GM12801 (cell line): Measurements from ENCODE around the gene STK26.

Experiments used
- CTCF ChIP-seq: IDR thresholded peaks from one replicate; pipeline ENCODE4 v1.5.1; 2011; ENCODE audit warnings: control low read depth; ENCODE audit not compliant: insufficient read length; ENCODE audit errors: extremely low read depth

STK26 gene

GRCh38 chrX:132101799-132102198 is 78.7 kb downstream of the STK26 start:
- no peak for TF ChIP-seq CTCF

- no peak for TF ChIP-seq CTCF
Observed at GRCh38 chrX:132107291-132107690, 84.2 kb downstream of the STK26 start.

GRCh38 chrX:132114607-132115006 is 91.5 kb downstream of the STK26 start:
- no peak for TF ChIP-seq CTCF

- TF ChIP-seq CTCF: no peak
Observed at GRCh38 chrX:132115792-132116191, 92.7 kb downstream of the STK26 start.

GRCh38 chrX:132118358-132118757 is 95.3 kb downstream of the STK26 start:
- no peak for TF ChIP-seq CTCF

GRCh38 chrX:132119283-132119682 is 96.2 kb downstream of the STK26 start:
- TF ChIP-seq CTCF: no peak

GRCh38 chrX:132119821-132120515 is 96.9 kb downstream of the STK26 start:
- TF ChIP-seq CTCF: no peak
